Tibial nerve (tissue), 3 donors: ENCODE results near the gene HMSD.

Experiments used
- CTCF ChIP-seq, 5 experiments: fragments of 200-600 bp in 3 of 5; fragments of 450-650 bp in 2 of 5; sonication (generic) in 3 of 5; IDR thresholded peaks; one replicate each; pipeline ENCODE4 v1.5.1; 2016 to 2019; ENCODE audit warnings: antibody characterized with exemption in 5 of 5, mild to moderate bottlenecking in 3 of 5, moderate library complexity in 2 of 5
- POLR2A ChIP-seq, 2 donors: fragments of 450-650 bp; IDR thresholded peaks; one replicate each; pipeline ENCODE4 v1.6.1; 2017; ENCODE audit warnings: antibody characterized with exemption in 2 of 2, mild to moderate bottlenecking in 2 of 2, moderate library complexity in 2 of 2

DNA sequence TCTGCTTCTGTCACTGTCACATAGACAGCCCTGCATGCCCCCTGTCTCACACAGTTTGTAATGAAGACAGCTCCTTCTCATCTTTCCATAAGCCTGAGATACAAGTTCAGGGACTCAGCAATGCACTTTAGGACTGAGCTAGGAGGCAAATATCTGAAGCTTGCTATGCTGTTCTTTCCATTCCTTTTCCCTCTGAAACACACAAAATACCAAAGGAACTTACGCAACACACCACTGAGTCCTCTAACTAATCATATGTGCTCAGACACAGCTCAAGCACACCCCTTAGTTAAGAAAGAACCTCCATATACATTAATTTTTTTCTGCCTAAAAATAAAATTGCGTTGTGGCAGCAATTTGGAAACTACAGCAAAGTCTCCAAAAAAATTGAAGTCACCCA, 38.6 kb downstream of the HMSD start:
- TF ChIP-seq CTCF (IDR thresholded peaks at IDR 0.05), result no peak
- TF ChIP-seq POLR2A (IDR thresholded peaks at IDR 0.05), result no peak
